GM21529 (cell line): ENCODE measurements around the gene PRR23C.

Source experiments
- ATAC-seq: cut with Tn5 transposase; IDR thresholded peaks from one replicate; pipeline ENCODE4 v1.9.1; 2021; ENCODE audit not compliant: unreplicated experiment

Gene PRR23C

GRCh38 chr3:139005356-139005993 is 39.2 kb downstream of the PRR23C start:
- ATAC-seq = no peak

- ATAC-seq = no peak
Observed at GRCh38 chr3:138995706-138996105, 49.0 kb downstream of the PRR23C start.
